HG02981 (cell line): ENCODE results near the gene NINL.

Experiments used
- ATAC-seq: cut with Tn5 transposase; IDR thresholded peaks from one replicate; pipeline ENCODE4 v1.9.1; 2021; ENCODE audit warnings: mild to moderate bottlenecking, moderate library complexity; ENCODE audit not compliant: unreplicated experiment

The NINL gene

GRCh38 chr20:25534845-25535244 lies 50.5 kb downstream of the NINL start:
- no peak for ATAC-seq

DNA sequence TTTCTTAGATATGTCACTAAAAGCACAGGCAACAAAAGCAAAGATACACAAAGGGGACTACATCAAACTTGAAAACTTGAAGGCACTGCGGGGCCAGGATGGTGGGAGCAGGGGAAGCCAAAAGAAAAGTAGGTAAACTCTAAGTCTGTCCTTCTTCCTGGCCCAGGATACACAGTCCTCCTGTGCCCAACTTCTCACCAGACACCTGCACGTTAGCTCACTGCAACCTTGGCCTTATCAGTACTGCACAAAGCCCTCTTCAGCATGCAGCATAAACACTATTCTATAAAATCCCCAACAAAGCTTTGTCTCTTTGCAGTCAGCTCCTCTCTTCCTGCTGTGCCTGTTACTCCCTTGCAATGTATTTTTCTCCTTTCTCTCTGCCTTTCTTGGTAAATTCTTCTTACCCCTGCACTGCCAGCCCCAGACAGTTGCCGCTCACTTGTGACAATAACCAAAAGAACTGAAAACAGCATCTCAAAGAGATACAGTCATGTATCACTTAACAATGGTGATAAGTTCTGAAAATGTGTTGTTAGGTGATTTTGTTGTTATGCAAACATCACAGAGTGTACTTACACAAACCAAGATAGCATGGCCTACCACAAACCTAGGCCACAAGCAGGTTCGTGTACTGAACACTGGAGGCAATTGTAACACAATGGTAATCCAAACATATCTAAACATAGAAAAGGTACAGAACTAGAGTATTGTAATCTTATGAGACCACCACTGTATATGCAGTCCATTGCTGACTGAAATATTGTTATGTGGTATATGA lies 51.2 kb downstream of the NINL start:
- no peak for ATAC-seq

DNA sequence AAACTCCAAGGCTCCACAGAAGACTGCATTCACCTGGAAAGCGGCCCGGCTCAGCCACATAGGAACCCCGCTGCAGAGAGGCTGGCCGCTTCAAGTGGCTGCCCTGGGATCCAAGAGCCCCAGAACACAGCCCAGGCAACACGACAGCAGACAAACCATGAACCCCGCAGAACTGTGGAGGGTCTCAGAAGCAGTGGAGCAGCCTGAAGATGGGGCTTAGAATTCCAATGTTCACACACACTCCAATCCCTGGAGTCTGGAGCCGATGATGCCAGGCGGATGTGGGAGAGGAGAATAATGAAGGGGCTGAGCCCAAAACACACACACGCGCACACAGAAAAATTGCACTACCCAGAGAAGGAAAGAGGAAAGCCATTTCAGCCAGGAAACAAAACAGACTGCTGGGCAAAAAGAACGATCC lies 52.4 kb downstream of the NINL start:
- no peak for ATAC-seq

DNA sequence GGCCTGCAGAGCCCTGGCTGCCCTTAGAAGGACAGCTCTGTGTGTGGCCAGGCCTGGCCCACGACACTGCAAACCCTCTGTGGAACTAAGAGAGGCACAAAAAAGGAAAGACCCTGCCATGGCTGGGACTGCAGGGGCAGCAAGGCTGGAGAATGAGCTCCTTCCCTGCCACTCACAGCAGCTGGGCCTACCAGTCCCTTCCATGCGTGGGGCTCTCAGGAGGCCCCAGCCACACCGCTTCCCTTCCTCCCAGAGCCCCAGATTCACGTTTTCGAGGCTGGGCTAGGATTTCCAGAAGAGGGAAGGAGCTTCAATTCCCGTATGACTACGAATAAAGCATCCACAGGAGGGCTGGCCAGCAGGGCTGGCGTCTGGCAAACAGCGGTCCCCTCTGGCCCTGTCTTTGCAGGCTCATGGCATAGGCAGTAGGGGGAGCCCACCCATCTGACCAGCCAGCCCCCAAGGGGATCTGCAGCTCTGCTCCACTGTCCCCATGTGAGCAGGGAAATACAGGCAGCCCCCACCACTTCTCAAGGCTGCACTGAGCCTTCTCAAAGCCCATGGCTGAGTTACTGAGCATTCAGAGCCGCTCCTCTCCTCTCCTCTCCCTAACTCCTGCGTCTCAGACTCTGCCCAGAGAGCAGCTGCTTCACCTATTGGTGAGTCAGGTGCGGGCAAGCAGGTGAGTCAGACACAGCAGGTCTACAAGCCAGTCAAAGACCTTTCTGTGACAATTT lies 53.1 kb downstream of the NINL start:
- ATAC-seq = no peak

DNA sequence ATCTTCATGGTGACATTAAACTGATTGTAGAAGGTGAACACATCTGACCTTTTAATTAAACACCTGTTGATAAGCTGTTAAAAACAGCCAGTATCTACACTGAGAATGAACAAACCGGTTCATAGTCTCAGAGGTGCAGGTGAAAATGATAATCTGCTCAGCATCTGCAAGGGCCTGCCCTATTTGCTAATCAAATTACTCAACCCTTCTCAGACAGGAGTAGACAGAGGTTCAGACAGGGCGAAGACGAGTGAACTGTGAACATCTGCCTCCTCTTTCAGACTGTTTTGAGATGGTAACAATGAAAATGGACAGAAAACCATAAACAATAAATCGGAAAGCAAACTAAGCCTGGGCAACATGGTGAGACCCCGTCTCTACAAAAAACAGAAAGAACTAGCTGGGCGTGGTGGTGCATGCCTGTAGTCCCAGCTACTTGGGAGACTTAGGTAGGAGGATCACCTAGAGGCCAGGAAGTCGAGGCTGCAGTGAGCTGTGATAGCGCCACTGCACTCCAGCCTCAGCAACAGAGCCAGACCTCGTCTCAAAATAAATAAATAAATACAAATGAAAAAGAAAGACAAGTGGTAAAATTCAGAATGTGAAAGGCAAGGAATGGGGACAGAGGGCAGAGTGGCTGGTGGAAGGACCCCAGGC lies 55.9 kb downstream of the NINL start:
- ATAC-seq = no peak

DNA sequence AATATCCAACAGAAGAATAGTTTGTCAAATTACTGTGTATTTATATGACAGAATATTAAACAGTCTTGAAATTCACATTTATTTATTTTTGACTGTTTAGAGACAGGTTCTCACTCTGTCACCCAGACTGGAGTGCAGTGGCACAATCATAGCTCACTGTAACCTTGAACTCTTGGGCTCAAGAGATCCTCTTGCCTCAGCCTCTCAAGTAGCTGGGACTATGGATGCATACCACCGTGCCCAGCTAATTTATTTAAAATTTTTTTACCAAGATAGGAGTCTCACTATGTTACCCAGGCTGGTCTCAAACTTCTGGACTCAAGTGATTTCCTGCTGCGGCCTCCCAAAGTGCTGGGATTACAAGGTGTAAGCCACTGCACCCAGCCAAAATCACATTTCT lies 57.4 kb downstream of the NINL start:
- ATAC-seq = no peak

- no peak for ATAC-seq
Observed at GRCh38 chr20:25526446-25526845, 58.9 kb downstream of the NINL start.

DNA sequence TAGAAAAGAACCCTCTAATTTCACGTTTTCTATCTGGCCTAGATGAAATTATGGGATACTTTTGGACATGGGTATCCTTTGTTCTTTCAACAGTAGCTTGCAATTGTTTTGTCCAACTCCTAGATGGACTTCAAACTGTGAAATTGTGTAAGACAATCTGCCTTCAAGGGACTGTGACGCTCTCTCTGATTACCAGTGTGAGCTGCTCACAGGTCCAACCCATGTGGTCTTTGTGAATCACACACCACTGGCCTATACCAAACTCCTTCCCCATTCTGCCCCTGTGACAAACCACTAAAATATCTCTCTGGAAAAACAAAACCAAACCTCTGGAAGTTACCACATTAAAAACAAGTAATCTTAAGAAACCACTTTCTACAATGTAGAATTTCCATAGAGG lies 59.5 kb downstream of the NINL start:
- ATAC-seq = no peak

GRCh38 chr20:25525295-25525694 lies 60.0 kb downstream of the NINL start:
- no peak for ATAC-seq

DNA sequence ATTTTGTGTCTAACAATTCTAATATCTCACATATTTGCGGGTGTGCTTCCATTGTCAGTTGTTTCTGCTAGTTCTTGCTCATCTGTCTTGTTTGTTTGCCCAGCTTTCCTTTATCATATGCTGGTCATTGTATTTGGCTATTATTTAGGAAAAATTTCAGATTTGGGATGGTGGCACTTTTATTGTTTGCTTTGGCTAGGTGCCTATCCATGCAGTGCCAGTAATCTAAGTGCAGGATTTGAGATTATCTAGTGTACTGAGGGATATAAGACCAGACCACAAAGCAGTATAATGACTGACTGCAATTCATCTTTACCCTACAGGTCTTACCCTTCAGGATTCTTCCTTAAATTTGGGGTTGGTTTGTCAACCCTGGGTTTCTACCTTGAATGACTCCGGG lies 63.9 kb downstream of the NINL start:
- ATAC-seq = no peak

GRCh38 chr20:25517124-25517523 lies 68.2 kb downstream of the NINL start:
- no peak for ATAC-seq

- ATAC-seq = no peak
Observed at GRCh38 chr20:25514747-25515340, 70.5 kb downstream of the NINL start.

- no peak for ATAC-seq
Observed at GRCh38 chr20:25514195-25514594, 71.1 kb downstream of the NINL start.

- ATAC-seq = no peak
Observed at GRCh38 chr20:25512709-25513108, 72.6 kb downstream of the NINL start.

- no peak for ATAC-seq
Observed at GRCh38 chr20:25511183-25511582, 74.1 kb downstream of the NINL start.

DNA sequence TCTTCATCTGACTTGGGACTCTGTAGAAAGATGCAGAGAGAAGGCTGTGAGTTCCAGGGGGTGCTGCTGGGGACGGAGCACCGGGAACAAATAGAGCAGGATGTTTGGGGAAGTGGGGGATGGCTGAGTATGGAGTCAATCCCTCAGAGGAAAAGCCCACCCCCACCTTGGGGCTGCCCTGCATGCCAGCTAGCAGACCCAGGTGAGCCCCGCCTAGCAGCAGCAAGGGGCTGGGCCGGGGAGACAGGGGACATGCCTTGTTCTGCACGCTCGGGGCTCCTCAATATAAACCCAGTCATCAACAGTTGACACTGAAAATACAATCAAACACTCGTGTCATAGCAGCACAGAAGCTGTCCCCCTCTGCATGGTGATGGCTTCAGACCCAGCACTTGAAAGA lies 74.6 kb downstream of the NINL start:
- ATAC-seq = no peak

- ATAC-seq = no peak
Observed at GRCh38 chr20:25510202-25510601, 75.1 kb downstream of the NINL start.

GRCh38 chr20:25509084-25509483 lies 76.2 kb downstream of the NINL start:
- no peak for ATAC-seq

DNA sequence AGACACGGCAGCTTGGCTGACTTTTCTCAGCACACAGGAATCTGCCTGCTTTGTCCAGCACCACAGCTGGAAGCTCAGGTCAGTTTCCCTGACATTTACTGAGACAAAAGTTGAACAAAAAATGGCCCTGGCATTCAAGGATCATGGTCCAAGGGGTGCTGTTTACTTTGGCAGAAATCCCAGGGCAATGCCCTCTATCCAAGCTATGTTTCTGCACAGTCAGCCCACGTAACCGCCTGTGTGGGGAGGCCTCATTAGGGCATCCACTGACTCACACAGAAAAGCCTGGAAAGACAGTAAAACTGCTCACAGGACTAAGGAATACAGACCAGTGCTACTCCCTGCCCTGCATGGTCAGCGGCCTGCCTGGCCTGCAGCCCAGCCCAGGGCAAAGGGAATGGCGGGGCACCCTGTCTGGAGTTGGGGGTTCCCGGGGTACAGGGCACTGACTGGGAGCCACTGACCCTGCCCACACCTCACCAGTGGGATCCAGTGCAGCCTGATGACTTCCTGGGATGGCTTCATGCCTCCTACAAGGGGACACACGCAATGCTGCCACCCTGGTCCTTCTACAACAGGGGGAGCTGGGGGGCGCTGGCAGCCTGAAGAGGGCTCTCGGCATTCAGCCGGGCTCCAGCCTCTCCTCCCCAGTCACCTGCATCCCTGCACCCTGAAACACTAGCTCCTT lies 77.1 kb downstream of the NINL start:
- ATAC-seq = no peak

- ATAC-seq = no peak
Observed at GRCh38 chr20:25507385-25508082, 77.8 kb downstream of the NINL start.
